ENCODE results near the gene C4orf17. TPM values are rescaled to one million over a fixed set of nuclear protein-coding genes. Genes with fewer than 3 reads are reported as not detected.
"Not testable (repeated sequence)": the region's sequence is repeated elsewhere in the genome, so short reads cannot be mapped to it uniquely, and the experiment has no call there.

The C4orf17 gene
- total RNA-seq, result not detected in 2 replicates

DNA sequence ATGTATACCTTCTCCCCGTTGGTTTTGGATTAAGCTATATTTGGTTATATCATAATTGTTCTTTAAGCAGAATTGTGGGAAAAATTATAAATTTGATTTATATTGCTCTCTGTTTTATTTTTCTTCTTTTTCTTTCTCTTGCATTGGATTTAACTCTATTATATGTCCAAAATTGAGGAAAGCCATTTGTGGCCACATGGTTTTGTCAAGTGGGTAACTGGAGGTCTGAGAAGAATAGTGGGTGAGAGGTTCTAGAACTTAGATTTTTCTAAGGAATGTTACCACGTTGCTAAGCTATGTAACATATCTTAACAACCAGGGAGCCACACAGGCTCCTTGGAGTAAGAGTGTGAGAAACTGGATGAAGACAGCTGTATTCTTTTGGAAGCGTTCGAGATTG is at the start of gene C4orf17:
Gene C4orf17, plus strand, starts transcription at position 301 of the 400 bp plus-strand sequence. CDS start 2,061 bp downstream, outside the sequence.
- intact Hi-C loops (cut with micrococcal nuclease), result no loop called here

DNA sequence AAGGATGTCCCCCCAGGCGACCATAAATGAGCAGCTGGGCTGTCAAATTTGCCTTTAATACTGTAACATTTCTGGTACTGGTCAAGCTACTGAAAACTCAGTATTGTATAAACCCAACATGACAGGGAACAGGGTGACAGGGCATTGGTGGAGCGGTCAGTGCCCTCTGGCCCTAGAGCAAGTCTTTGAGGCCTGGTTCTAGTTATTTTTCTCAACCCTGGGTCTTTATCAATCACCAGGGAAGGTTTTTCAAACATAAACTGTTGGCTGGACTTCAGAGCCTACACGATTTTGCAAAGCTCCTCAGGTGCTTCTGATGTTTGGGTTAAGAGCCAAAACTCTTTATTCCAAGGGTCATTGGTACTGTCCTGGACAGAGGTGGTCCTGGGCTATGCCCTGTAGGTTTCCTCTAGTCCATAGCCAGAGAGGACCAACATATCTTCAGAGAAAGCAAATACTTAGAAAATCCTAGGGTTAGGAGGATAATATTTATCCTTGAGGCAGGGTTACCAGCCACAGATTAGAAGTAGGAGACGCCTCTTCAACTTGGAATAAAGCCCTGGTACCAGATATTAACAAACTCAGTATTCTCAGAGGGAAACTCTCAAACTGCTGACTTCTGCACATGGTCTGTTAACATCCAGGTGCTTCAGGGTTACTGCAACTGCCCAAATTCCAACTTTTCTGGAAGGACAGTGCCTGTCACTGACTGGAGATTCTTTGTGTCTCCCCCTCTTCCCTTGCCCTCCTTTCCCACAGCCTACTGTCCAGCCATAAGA is 49.0 kb upstream of the C4orf17 start:
- intact Hi-C loops (cut with micrococcal nuclease), result loop anchor here (2.0 to 5.0 kb wide), 2 partner anchors 345 to 467 kb away; partner anchors contain the start of gene METAP1

DNA sequence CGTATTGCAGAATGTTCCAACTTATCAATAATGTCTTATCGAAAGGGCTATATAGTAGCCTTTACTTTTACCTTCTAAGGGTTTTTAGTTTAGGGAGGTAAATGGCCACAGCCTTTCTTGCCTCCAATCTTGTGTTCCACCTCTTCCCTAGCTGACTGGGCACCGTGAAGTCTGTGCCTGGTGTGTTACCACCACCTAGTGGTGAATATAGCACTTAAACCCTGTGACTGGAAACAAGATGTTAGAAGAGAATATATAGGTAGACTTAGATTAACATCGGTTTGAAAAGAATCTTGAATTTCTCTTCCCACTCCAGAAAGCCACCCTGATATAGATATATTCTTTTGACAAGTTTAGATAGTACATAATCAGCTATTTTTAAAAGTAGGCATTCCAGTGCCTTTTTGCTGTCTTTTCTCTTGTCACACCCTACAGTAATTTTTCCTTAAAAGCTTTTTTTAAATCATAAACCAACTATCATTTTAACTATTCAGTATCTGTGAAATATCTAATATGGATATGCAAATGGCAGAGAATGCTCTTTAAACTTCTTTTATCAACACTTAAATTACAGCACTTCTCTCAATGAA is 47.9 kb upstream of the C4orf17 start:
- intact Hi-C loops (cut with micrococcal nuclease), result loop anchor here (1.0 to 5.0 kb wide), 3 partner anchors 344 to 468 kb away; partner anchors contain the start of gene METAP1

DNA sequence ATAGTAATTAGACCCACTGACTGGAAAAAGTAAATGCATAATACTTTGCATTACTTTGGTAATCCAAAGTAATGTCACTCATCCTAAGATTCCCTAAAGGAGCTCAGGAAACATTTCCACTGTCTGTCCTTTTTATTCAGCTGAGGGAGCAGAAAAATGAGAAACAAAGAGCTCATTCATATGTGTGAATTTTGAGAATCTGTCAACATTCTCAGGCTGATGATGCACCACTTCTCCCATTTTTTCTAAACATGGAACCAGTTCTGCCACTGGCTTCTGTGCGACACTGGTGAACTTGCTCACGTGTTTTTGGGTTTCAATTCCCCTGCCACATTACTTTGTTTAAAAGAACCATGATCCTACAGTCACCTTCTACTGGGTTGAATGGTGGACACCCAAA is 47.3 kb upstream of the C4orf17 start:
- intact Hi-C loops (cut with micrococcal nuclease), result loop anchor here (1.0 to 5.0 kb wide), 3 partner anchors 344 to 469 kb away; partner anchors contain the start of gene METAP1

DNA sequence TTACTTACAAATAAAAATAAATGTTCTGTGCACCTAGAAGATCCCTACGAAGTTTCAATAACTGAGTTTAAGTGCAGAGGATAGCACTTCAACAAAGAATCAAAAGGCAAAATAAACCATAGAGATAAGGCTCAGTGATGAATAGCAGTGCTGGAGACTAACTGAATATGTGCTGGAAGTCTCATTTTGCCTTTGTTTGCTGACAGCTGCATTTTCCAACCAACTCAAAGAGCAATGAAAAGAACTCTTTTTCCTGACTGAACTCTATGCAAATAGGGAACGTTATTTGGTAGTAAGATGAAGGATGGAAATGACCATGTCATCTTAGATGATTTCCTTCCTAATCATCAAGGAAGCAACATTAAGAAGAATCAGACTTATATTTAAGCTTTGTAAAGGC is 42.9 kb upstream of the C4orf17 start:
- intact Hi-C loops (cut with micrococcal nuclease), result no loop called here

DNA sequence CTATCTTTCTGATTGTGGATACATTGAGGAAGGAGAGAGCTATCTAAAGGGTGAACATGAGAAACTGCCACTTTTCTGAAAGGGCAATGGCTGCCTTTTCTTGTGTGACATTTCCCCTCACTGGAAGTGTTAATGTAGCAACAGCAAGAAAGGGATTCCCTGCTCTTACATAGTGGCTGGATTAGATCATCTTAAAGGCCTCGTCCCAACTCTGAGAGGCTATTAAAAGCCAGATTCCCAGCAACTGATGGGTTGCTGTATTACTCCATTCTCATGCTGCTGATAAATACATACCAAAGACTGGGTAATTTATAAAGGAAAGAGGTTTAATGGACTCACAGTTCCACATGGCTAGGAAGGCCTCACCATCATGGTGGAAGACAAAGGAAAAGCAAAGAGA is 41.9 kb upstream of the C4orf17 start:
- intact Hi-C loops (cut with micrococcal nuclease), result no loop called here

DNA sequence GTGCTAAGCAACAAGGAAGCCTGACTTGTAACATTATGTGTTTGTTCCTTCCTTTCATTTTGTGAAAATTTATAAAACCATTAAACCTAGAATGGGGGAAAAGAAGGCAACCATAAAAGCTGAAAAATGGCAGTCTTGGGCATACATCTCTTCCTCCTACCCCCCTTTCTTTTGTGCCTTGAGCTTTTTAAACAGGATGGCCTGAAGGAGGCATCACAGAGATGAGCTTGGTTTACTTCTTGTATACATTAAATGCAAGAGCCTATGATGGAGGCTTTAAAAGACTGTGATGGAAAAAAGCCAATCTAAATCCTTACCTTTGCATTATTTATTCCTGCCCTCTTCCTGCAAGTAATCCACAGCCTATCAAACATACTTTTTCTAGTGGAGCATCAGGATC is 39.5 kb upstream of the C4orf17 start:
- intact Hi-C loops (cut with micrococcal nuclease), result no loop called here

DNA sequence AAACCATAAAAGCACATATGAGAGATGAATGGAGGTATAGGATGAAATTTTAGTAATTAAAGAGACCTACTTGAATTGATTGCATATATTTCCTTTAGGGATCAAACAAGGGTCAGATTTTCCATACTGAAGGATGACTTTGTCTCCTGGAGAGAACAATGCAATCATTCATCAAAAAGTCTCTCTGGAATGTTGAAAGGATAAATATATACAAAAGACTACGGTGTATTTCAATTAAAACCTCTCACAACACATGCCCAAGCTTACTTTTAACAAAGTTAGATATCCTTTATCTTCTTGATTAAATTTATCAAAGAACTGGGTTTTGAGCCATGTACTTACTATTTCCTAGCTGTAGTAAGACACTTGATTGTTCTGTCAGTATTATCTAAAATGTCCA is 38.9 kb upstream of the C4orf17 start:
- intact Hi-C loops (cut with micrococcal nuclease), result no loop called here

DNA sequence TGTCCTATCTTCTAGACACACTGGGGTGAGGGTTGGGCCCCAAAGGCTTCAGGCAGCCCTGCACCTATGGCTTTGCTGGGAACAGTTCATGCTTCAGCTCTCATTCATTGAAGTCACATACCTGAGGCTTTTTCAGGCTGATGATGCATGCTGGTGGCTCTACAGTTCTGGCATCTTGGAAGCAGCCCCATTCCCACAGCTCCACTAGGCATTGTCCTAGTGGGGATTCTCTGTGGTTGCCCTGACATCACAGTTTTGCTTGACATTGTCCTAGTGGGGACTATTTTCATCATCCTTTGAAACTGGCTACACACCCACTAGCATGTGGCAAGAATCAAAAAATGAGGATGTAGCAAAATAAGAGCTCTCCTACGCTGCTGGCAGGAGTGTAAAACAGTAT is 37.7 kb upstream of the C4orf17 start:
- intact Hi-C loops (cut with micrococcal nuclease), result no loop called here

DNA sequence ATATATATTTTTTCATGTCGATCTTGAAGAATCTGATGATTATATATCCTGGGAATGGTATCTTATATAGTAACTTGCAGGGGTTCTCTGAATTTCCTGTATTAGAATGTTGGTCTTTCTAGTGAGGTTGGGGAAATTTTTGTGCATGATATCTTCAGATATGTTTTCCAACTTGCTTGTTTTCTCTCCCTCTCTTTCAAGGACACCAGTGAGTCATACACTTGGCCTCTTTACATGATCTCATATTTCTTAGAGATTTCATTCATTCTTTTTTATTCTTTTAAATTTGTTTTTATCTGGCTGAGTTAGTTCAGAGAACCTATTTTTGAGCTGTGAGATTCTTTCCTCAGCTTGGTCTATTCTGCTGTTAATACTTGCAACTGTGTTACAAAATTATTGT is 27.2 kb upstream of the C4orf17 start:
- intact Hi-C loops (cut with micrococcal nuclease), result no loop called here

DNA sequence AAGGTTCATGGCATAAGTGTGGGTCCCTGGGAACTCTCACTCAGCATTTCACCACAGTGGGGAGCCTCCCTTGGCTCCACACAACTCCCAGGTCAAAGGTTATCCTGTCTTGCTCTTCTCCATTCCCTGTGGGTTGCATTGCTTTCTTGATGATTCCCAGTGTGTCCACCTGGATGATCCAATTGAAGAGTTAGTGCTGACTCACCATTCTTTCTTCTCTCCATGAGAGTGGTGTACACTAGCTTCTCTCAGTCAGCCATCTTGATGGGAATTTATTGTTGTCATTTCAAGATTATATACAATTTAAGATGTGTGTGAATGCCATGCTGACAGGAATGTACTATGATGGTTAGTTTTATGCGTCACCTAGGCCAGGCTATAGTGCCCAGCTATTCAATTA is 25.6 kb upstream of the C4orf17 start:
- intact Hi-C loops (cut with micrococcal nuclease), result no loop called here

DNA sequence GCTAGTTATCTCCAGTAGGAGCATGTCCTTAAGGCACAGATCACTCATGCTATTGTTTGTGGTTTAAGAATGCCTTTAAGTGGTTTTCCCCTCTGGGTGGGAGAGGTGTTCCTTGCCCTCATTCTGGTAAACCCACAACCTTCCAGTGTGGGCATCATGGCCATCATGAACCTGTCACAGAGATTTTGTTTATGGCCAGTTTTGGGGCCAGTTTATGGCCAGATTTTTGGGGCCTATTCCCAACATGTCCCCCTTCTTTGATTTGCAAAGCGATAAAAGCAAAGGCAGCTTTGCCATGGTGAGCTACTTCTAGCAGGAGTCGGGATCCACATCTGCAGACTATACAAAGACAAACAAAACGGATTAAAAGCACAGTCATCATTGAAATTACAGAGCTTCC is 24.2 kb upstream of the C4orf17 start:
- intact Hi-C loops (cut with micrococcal nuclease), result not testable (repeated sequence)

DNA sequence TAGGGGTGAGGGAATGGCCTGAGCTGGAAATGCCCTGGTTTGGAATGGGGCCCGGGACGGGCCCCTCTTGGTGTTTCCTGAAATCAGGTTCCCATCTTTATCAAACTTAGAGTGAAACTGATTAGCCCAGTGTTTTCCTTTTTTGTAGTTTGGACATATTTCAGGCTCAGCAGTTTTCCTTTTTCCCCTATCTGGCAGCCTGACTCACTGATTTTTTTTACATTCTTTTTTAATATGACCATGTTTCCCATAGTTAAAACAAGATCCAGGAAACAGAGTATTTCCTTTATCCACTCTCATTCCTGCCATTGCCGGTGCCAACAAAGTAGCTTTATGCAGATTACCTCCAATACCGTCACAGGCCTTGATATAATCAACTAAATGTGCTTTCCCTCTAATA is 20.5 kb upstream of the C4orf17 start:
- intact Hi-C loops (cut with micrococcal nuclease), result no loop called here

DNA sequence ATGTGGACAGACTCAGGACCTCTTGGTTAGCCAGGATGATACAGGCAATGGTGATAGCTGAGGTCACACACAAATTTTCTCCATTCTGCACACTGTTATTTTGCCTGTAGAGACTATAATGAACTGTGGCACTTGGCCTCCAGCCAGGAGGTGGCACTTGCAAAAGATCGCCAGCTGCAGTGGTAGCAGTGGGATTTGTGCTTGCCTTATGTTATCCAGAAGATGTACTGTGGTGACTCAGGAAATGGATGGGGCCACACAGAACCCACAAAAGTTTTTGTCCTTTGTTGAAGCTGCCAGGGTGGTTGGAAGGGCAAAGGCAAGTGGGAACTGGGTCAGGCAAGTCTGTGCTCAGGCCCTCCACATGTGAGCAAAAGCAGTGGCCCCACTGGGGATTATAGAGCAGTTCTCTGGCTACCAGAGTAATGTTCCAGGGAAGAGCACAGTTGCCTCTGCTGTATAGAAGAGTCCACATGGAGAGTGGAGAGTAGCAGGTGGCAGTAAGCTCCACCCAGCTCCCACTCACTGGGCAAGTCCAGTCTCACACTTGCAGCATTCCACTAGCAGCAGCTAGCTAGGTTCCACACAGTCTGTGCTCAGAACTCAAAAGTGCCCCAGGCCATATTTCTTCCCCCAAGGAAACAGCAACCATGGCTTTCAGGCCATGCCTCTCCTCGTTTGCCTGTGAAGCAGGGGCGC is 5.9 kb upstream of the C4orf17 start:
- intact Hi-C loops (cut with micrococcal nuclease), result loop anchor here (5.0 kb wide), 2 partner anchors 312 to 1058 kb away; partner anchors contain the start of gene DAPP1

DNA sequence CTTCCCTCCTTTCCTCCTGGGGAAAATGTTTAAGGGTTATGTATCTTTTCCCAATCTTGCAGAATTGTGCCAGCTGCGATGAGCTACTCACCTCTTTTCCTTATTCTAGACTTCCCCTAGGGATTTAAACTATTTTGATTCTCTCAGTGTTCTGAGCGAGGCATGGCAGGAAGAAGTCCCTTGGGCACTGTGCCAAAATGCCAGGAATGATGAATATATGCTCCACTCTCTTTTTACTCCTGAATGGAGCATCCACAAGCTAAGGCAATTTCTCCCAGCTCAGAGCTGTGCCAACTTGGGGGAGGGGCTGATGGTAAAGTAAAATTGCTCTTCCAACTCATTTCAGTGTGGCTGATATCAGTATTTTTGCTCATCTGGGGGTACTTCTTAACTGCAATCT is 4.0 kb upstream of the C4orf17 start:
- intact Hi-C loops (cut with micrococcal nuclease), result loop anchor here (1.0 to 5.0 kb wide), 3 partner anchors 311 to 1059 kb away; partner anchors contain the start of gene DAPP1

DNA sequence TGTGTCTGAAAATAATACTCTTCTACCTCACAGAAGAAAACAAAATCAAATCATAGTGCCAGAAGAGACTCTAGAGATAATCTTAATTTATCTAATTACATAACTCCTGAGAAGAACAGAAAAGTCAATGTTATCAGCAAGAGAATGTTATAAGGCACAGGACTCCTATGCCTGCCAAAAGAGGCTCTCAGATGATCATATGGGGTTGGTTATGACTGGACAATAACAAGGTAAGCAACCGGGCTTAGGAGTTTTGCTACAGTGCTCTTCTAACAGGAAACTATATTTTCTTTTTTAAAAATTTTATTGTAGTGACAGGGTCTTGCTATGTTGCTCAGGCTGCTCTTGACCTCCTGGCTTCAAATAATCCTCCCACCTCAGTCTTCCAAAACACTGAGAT is 3.5 kb upstream of the C4orf17 start:
- intact Hi-C loops (cut with micrococcal nuclease), result loop anchor here (1.0 to 5.0 kb wide), 3 partner anchors 310 to 1060 kb away; partner anchors contain the start of gene DAPP1

DNA sequence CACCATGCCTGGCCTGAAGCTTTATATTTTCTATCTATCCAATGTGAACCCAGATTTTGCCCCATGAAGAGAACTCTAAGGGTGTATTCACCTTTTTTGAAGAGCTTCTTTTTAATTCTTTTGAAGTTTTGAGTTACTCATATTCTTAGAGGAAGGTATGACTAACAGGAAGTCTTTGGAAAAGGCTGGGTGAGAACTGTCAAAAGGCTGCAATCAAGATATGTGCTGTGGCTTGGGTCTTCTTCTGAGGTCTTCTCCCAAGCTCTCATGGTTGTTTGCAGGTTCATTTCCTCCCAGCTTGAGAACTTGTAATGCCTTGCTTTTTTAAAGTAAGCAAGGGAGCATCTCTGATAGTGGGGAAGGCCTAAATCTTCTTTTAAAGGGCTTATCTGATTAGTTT is 3.1 kb upstream of the C4orf17 start:
- intact Hi-C loops (cut with micrococcal nuclease), result loop anchor here (1.0 to 5.0 kb wide), 4 partner anchors 56 to 1060 kb away; partner anchors contain the start of gene DAPP1

DNA sequence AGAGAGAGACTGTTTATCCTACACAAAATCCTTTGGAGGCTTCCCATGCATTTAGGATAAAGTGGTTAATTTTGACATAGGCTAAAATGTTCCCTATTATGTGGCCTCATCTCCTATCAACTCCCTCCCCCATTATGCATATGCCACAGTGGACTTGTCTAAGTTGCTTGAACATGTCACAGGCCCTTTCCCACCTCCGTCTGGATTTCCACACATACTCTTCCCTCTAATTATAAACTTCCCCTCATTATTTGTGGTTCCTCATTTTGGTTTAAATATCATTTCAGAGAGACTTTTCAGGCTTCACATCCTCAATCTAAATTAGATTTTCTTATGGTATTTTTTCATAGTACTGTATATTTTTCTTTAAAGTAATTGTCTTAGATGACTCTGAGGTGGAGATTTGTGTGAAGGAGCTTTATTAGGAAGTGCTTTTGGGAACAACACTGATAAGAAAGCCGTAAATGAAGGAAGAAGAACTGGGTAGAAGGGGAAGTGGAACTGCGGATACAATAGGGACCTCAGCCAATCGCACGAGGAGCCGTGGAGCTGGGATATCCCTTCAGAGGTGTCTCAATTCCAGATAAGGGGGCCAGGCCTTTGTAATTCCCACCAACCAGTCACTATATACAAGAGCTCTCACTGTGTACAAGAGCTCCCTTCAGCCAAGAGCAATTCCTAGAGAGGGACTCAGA is 7.9 kb downstream of the C4orf17 start:
- intact Hi-C loops (cut with micrococcal nuclease), result no loop called here

DNA sequence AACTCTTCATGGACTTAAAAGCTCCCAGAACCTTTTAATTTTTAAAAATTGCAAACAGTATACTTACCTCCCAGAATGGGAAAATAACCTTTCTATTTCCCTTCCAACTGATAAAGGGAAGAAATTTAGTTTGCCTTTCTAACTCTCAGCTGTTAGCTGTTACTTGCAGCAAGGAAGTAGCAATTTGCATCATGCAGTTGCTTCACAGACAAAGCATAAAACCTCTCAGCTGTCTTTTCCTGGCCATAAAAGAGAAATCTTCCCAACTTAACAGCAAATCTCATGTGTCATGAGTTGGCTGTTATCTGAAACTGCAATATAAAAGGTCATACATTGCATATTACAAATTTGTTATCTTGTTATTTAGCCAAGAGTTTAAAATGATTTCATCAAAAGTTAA is 18.4 kb downstream of the C4orf17 start:
- intact Hi-C loops (cut with micrococcal nuclease), result no loop called here

DNA sequence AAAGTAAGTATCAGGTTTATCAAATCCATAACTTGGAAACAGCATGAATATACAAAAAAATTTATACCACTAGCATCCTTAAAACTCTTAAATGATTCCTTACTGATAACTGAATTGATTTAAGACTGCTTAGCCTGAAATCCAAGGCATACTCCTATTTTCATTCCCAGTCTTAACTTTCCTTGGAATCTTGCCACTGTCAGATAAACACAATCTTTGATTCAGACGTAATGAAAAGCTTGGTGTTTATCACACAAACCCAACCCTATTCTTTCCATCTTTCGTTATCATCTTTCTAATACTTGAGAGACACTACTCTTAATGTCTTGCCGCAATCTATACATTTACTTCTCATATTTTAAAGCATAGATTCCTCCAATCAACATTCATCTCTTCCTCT is 19.1 kb downstream of the C4orf17 start:
- intact Hi-C loops (cut with micrococcal nuclease), result no loop called here

DNA sequence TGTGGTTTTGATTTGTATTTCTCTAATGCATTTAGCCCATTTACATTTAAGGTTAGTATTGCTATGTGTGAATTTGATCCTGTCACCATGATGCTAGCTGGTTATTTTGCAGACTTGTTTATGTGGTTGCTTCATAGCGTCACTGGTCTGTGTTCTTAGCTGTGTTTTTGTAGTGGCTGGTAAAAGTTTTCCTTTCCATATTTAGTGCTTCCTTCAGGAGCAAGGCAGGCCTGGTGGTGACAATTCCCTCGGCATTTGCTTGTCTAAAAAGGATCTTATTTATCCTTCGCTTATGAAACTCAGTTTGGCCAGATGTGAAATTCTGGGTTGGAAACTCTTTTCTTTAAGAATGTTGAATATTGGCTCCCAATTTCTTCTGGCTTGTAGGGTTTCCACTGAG is 23.9 kb downstream of the C4orf17 start:
- intact Hi-C loops (cut with micrococcal nuclease), result not testable (repeated sequence)
